ENCODE measurements around the gene HSPA4L. TPM values are rescaled to one million over a fixed set of nuclear protein-coding genes. Genes with fewer than 3 reads are reported as not detected.

Gene HSPA4L
- total and polyA plus RNA-seq, 2 experiments from 2014 or later: 3.5 to 4.2 TPM

GRCh38 chr4:127777487-127777886, 4.6 kb upstream of the HSPA4L start:
- no peaks in the 10 kb centered on the region for H3K9me2 ChIP-seq (ENCODE audit: insufficient read depth)
- DNase-seq (ENCODE audit: low spot score) (no peak), ATAC-seq (no peak)
- no peak overlapping the region for H3K4me2 ChIP-seq
- TF ChIP-seq ZNF331 (CRISPR knock-in tag; IDR thresholded peaks at IDR 0.05; ENCODE audit: low read depth): no peak
- no peak for TF ChIP-seq STAT1 (IDR thresholded peaks at IDR 0.05; ENCODE audit: unreplicated experiment)
- no peak for TF ChIP-seq ZNF462 (CRISPR knock-in tag; IDR thresholded peaks at IDR 0.05)
- TF ChIP-seq CREB1 (CRISPR knock-in tag; IDR thresholded peaks at IDR 0.05; ENCODE audit: low read depth): no peak
- no peak for TF ChIP-seq EZH2 (IDR thresholded peaks at IDR 0.05; ENCODE audit: low read depth, unreplicated experiment)
- TF ChIP-seq ETS1 (IDR thresholded peaks at IDR 0.05): no peak
- TF ChIP-seq NANOG (IDR thresholded peaks at IDR 0.05; ENCODE audit: borderline replicate concordance): no peak
- no peak for TF ChIP-seq REST (IDR thresholded peaks at IDR 0.05; ENCODE audit: unreplicated experiment)
- TF ChIP-seq, protein P1, sequence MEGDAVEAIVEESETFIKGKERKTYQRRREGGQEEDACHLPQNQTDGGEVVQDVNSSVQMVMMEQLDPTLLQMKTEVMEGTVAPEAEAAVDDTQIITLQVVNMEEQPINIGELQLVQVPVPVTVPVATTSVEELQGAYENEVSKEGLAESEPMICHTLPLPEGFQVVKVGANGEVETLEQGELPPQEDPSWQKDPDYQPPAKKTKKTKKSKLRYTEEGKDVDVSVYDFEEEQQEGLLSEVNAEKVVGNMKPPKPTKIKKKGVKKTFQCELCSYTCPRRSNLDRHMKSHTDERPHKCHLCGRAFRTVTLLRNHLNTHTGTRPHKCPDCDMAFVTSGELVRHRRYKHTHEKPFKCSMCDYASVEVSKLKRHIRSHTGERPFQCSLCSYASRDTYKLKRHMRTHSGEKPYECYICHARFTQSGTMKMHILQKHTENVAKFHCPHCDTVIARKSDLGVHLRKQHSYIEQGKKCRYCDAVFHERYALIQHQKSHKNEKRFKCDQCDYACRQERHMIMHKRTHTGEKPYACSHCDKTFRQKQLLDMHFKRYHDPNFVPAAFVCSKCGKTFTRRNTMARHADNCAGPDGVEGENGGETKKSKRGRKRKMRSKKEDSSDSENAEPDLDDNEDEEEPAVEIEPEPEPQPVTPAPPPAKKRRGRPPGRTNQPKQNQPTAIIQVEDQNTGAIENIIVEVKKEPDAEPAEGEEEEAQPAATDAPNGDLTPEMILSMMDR (conservative IDR thresholded peaks at IDR 0.05; ENCODE audit: low read depth in 2 of 2): no peak
- no peak for TF ChIP-seq EZH2phosphoT487 (IDR thresholded peaks at IDR 0.05; ENCODE audit: unreplicated experiment)
- TF ChIP-seq POLR2AphosphoS5 (IDR thresholded peaks at IDR 0.05; ENCODE audit: low read depth): no peak
- TF ChIP-seq JUNB (IDR thresholded peaks at IDR 0.05; ENCODE audit: unreplicated experiment): no peak
- no peak for TF ChIP-seq ZNF114 (CRISPR knock-in tag; IDR thresholded peaks at IDR 0.05)
- H3K36me3 ChIP-seq (ENCODE audit: insufficient read depth): no peaks in the 10 kb centered on the region
- no peaks in the 10 kb centered on the region for H3K79me2 ChIP-seq (replicated peaks; ENCODE audit: insufficient read depth)
- peaks cover 27% of the 10 kb centered on the region for H3K27me3 ChIP-seq (ENCODE audit: insufficient read depth)
- Mint-ChIP-seq H3K27ac (no peak overlapping the region), H3K27me3 (ENCODE audit: insufficient read depth, low read depth, poor library complexity) (peaks cover 14% of the 10 kb centered on the region), H3K9me3 (peaks cover 7% of the 10 kb centered on the region), H3K4me3 (no peak overlapping the region), H3K36me3 (ENCODE audit: low read depth) (peaks cover 4% of the 10 kb centered on the region; the same call in 1 of the 3 replicates), H3K4me1 (peaks cover 14% of the 10 kb centered on the region)
- H3K4me1 ChIP-seq (ENCODE audit: insufficient read depth): no peaks in the 10 kb centered on the region
- H3K27ac ChIP-seq (ENCODE audit: low read depth): no peak overlapping the region
- no peak overlapping the region for H3K4me3 ChIP-seq
- H3F3A ChIP-seq (replicated peaks; ENCODE audit: low read depth): 0 out of 2 replicates have a peak, but pooled peaks cover 7% of the 10 kb centered on the region
- no peak overlapping the region for H2AFZ ChIP-seq
- no peaks in the 10 kb centered on the region for H4K20me1 ChIP-seq (replicated peaks; ENCODE audit: insufficient read depth)

Data from GM23338 (cell line).